Suppressor macrophage (primary cell): ENCODE measurements around the gene PRKAB2.
"Not testable (repeated sequence)": the region's sequence is repeated elsewhere in the genome, so short reads cannot be mapped to it uniquely, and the experiment has no call there.

ENCODE experiments used
- DNase-seq, 4 experiments: peaks; one replicate each; pipeline ENCODE4 v3.0.0-alpha.2; 2020 to 2022
- total RNA-seq, 17 experiments: gene quantifications; one replicate each; lab custom pipeline; 2026; ENCODE audit warnings: mixed read lengths in 6 of 17, inconsistent platforms in 3 of 17; lab: John Stamatoyannopoulos, UW

The PRKAB2 gene, protein sequence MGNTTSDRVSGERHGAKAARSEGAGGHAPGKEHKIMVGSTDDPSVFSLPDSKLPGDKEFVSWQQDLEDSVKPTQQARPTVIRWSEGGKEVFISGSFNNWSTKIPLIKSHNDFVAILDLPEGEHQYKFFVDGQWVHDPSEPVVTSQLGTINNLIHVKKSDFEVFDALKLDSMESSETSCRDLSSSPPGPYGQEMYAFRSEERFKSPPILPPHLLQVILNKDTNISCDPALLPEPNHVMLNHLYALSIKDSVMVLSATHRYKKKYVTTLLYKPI
- total RNA-seq, result 7.5 to 25.9 (median 17.7) reads per million in 17 experiments

DNA sequence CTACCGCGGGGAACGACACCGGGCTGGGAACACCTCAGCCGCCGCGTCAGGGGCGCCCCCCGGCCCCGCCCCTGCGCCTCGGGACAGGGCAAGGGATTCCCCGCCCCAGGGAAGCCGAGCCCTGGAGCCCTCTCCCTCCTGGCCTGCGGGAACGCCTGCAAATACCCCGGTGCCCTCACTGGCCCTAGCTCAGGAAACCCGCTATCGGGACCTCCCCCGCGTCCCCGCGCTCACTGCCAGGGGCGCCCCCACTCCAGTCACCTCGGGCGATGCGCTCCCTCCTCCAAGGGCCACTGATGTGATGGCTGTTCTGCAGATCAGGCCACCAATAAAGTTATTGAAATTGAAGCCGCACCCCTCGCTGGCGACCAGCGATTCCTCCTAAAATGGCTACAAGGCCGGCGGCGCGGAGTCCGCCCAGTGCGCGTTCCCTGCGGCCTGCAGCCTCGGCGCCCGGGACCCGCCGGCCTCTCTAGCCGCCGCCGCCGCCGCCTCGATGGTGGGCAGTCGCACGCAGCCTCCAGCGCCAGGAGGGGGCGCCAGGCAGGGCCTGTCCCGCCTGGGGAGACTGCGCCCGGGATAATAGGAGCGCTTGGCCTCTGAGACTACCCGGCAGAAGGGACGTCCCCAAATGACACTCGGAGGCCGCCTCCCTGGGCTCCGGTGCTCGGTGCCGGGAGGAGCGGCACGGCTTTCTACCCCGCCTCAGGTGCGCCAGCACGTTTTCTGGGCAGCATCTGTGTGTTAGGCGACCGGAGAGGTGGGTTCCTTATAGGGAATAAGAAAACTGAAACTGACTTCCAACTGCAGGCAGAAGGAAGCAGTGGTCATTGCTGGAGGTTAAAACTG lies at the start of gene PRKAB2:
TSS of gene PRKAB2 (minus strand) at position 303 of the 849 bp plus-strand sequence. CDS start 326 bp downstream, outside the sequence.
- peak; percentile 97 to 99 (median 98) for DNase-seq

DNA sequence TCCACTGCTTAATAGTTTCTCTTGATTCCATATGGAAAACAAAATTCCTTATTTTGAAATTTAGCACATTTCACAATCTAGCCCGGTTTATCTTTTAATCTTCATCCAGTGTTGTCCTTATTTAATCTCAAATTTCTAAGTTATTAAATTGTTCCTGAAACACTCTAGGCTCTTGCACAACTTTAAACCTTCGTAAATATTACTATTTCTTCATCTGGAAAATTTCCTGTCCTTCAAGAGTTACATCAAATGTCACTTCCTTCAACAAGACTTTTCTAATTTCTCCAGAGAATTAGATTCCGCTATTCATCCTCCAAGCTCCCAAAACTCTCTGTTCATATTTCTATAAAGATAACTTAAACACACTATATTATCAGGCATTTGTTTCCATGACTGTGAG lies 46.3 kb upstream of the PRKAB2 start:
- peak in 2 of 4 experiments; percentile 51 to 57 for DNase-seq

DNA sequence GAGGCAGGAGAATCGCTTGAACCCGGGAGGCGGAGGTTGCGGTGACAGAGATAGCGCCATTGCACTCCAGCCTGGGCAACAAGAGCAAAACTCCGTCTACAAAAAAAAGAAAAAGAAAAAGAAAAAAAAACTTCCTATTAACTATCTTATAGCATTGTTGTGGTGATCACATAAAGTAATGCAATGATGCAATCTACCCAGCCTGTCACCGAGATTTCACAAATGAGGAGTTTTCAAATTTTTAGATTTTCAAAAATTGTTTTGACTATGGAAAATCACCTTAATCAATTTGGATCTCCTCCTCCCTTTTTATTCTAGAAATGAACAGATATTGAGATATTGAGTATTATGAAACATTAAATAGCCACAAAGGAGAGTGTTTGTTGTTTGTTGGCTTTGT lies 44.9 kb upstream of the PRKAB2 start:
- DNase-seq, result peak in 2 of 4 experiments; percentile 20 to 23

DNA sequence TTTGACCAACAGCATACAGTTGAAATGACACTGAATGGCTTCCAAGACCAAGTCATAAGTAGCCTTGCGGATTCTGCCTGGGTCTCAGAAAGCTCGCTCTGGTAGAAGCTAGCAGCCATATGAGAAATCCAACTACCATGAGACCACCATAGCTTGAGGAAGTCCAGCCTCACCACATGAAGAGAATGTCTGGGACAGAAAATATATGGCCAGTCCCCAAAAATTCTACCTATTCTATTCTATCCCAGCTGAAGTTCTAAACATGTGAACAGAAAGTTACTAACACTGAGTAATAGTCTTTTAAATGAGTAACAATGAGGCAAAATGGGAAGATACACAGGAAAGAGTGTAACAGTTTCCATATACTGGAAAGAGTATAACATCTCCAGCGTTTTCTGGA lies 43.9 kb upstream of the PRKAB2 start:
- DNase-seq, result peak in 1 of 4 experiments; percentile 9

DNA sequence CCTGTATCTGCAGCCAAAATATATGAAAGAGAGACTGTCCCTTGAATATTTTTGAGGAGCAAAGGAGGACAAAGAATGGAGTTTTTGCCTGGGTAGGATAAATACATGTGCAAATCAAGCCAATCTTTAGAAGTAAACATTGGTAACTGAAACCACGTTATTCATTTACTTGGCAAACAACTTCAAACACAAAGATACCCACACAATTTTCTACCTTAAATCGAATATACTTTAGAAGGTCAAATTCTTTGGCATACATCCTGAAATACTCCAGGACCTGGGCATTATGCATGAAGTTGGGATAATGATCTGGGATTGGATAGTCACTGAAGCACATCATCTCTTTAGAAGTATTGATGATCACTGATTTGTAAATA lies 43.3 kb upstream of the PRKAB2 start:
- no peak for DNase-seq

DNA sequence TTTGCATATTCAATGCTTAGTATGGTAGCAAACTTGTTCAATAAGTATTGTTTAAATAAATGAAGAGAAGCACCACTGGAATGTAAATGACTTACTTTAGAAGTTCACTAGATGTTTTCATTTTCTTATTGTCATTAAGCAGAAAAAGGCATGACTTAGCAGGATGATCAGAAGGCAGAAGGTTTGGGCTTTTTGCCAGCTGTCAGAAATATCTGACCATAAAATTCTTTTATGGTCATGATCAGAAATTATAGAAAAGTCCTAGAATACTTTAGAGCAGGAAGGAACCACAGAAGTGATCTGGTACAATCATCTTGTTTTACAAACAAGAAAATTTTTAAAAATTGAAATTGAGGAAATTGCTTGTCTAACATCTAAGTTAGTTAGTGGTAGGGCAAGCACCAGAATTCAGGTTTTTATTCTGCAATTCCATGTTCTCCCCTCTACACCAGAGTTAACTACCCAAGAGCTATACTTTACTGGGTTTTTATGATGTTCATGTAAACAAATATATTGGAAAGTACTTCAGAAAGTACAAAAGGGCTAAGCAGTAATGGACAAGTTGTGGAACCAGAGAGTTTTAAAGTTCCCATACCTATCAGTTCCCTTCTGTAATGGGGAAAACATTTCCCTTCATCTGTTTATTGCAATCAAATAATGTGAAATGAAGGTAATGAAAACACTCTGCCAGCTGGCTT lies 42.7 kb upstream of the PRKAB2 start:
- DNase-seq, result no peak

DNA sequence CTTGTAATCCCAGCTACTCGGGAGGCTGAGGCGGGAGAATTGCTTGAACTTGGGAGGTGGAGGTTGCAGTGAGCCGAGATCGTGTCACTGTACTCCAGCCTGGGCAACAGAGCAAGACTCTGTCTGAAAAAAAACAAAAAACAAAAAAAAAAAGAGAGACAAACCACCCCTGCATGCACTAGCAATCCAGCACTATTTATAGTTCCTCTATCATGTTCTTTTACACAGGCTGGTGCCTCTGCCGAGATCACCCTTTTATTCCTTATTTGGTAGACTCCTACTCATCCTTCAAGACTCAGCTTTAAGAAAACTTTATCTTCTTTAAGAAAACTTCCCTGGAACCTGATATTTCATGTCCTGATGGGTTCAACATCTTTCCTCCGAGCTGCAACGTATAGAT lies 42.1 kb upstream of the PRKAB2 start:
- peak; percentile 15 to 47 (median 43) for DNase-seq

DNA sequence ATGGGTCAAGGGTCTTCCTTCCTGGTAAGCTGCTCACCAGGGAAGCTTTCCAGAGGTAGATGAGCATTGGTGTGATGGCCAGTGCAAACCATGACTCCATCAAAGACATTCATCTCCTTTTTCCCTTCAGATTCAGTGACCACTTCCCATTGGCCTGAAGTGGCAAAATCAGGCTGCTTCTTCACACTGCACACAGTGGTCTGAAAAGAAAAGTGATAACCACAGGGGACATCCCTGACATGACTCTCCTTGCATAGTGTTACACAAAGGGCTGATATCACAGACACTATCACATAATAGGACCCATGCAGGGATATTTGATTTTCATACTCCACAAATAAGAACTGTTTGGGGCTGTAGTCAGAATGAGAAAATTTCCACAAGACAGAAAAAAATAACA lies 41.0 kb upstream of the PRKAB2 start:
- no peak for DNase-seq

DNA sequence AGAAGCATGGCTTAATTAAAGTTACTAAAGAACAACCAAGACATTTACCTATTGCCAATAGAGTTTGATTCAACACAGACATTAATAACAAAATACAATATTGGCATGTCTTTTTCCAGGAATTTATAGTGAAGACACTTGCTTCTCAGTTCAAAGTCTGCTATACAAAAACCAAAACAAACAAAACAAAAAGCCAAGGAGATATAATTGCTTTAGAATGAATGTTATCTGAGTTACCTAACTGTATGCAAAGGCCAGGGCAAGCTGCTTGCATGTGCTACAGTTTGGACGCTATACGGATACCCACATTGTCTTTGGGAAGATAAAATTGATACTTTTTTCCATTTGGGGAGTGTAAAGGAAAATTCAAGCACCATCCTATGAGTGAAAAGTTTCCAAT lies 39.3 kb upstream of the PRKAB2 start:
- DNase-seq, result no peak

DNA sequence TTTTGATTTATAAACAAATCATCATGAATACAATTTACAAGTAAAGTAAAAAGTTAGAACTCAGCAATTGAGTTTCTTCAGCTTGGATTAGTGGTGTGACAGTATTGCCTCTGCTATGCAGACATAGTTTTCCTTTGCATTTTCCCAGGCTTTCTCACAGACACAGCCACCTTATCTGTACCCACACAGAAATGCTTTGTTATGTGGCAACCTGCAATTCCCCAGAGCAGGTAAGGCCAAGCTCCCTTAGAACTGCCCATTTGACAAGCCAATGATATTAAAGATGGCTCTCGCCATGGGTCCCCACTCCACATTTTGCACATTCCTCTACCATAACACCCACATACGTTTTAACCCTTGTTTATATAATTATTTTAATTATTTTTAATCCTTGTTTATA lies 38.7 kb upstream of the PRKAB2 start:
- DNase-seq, result no peak

DNA sequence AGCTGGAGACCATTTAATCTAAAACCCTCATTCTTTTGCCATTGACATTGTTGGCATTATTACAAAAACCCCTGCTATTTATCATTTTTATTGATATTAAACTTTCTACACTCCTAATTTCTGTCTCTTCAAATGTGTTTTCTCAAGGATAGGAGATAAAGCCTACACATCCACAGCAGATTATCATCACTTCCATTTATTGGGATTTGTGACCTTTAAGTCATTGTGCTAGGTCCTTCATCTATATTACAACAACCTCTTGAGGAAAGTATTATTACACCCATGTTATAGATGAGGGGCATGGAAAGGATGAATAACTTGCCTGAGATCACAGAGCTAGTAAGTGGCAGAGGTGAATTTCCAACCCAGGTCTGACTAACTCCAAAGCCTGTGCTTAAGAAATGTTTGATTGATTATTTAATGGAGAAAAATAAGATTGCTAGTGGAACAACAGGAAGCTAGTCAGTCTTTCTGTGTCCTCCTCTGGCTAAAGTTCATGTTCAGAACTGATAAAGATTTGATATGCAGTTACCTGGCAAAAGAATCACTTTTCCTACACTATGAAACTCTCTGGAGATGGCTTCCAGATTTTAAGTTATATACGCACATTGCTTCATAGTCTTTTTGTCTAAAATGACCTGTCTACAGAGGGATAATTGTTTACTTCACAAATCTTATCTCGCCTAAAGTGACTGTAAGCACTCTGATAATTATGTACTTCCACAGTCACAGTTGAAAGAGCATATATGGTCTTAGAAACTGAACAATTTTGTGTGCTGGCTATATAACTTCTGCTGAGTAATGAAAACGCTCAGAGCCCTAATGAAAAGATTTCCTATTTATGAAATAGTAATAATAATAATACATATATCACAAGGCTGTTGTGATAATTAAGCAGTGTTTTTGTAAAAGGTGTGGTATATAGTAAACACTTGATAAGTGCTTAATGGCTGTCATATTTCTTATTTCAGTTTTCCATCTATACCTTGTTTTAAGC lies 37.9 kb upstream of the PRKAB2 start:
- DNase-seq, result no peak

DNA sequence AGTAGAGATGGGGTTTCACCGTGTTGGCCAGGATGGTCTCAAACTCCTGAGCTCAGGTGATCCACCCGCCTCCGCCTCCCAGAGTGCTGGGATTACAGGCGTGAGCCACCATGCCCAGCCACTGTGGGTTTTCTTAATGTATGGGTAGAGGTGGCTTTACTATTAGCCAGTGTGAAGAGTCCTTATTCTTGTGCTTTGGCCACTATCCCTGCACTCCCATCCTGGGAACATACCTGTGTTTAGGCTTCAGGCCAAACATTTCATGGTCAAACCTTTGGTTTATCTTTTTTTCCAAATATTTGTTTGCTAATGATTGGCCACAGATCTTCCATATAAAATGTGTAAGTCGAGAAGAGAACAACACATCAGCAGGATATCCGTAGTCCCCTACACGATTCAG lies 36.3 kb upstream of the PRKAB2 start:
- DNase-seq, result no peak

DNA sequence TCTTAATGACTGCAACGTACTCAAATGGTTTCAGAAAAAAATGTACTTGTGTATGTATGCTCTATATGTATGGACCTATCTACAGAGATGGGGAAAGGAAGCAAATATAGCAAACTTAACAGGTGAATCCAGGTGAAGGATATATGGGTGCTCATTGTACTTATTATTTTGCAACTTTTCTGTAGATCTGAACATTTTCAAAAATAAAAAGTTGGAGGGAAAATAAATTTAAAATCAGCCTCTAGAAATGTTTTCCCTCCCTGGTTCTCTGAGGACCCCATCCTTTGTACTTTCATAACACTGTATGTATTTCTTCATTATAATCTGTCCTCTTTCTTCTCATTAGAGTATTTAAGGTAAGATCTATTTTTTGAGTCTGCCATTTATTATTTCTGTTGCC lies 34.9 kb upstream of the PRKAB2 start:
- no peak for DNase-seq

DNA sequence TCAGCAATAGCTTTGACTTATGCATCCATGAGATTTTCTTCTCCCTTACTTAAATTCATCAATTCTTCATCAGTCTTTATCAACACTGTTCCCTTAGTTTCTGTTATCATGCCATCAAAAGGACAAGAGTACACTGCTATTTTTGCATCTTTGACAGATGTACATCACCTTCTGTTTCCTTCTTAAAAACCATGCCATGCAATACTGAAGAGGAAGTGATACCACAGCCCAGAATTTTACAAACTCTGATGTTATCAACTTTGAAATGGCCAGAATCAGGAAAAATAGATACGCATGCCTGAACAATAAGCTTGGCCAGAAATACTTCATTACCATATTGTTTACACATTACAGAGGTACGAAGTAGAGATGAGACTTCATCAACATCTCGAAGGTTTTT lies 31.8 kb upstream of the PRKAB2 start:
- peak in 2 of 4 experiments; percentile 11 to 31 for DNase-seq

DNA sequence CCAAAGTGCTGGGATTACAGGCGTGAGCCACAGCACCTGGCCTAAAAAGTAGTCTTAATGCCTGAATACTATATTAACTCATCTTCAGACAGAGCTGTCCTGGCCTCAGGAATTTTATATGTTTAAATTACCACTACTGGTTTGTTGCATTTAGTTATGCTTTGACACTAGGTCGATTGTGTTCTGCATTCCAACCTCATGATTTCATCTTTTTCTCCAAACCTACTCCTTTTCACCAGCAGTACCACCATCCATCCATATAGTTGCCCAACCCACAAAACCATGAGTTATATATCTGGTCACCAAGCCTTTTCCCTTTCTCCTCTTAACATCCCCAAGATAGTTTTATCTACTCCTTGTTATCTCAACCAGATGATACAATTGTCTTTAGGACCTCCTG lies 30.3 kb upstream of the PRKAB2 start:
- DNase-seq, result no peak

DNA sequence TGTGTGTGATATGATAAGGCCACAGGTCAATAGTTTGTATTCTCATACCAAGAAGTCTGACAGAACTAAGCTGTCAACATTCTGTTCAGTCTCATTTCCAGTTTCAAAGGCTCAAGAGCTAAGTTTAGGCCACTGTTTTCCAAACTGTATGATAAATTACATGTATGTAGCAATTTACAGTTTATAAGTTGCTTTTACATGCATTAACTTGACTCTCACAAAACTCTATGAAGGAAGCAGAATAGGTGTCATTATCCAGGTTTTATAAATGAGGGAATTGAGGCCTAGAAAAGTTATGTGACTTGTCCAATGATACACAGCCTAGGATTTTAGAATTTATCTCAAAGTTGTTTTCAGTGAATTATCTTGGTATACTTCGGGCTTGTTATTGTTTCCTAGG lies 29.5 kb upstream of the PRKAB2 start:
- no peak for DNase-seq

DNA sequence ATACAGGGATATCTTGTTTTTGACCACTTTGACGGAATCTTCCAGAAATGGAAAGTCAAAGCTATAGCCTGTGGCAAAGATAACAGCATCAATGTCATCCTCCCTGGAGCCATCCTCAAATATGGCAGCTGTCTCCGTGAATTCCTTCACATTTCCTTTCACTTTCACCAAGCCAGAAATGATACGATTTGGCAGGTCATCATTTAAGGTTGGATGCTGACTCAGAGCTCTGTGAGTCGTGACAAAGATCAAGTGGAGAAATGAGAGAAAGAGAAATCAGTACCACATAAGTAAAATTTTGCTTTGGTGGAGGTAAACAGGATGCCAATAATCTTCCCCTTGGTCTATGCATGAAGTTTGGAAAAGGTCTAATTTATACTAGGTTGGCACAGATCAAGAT lies 29.0 kb upstream of the PRKAB2 start:
- DNase-seq, result no peak

DNA sequence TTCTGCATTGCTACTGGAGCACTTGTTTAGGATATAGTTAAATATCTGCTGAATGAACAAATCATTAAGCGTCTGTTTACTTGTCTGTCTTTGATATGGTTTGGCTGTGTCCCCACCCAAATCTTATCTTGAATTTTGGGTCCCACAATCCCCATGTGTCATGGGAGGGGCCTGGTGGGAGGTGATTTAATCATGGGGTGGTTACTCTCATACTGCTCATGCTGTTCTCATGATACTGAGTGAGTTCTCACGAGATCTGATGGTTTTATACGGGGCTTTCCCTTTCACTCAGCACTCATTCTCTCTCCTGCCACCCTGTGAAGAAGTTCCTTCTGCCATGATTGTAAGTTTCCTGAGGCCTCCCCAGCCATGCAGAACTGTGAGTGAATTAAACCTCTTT lies 25.1 kb upstream of the PRKAB2 start:
- not testable (repeated sequence) for DNase-seq

DNA sequence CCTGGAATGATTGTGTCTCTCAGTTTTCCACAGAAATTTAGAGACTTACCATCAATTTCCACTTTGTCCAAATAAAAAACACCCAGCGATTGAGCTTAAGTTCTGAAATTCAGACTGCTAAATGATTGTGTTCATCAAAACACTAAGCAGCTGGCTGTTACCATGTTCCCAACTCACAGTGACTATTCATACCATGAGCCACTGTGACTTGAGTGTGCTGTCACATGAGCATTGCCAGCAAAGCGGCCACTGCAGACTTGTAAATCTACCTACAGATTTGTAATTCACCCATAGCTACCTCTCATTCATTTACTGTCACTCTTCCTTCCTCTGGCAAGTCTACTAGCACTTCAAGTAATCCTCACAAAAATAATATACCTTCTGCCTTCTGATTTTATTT lies 17.2 kb upstream of the PRKAB2 start:
- no peak for DNase-seq

DNA sequence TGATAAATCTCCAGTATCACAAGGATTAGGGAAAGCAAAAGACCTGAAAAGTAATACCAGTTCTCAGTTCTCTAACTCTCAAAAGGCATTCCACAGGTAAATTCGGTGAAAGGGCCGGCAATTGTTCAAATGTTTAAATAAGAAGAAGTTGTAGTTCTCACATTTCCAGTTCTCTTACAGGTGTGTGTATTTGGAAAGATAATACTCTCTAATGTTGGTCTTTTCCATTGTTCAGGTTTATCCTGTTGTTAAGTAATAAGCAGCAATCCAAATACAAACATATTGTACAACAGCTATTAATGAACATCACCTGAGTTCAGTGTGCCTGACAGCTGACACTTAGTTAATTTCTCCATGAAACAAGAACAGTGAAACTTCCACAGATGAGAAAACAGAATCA lies 13.2 kb upstream of the PRKAB2 start:
- DNase-seq, result no peak

DNA sequence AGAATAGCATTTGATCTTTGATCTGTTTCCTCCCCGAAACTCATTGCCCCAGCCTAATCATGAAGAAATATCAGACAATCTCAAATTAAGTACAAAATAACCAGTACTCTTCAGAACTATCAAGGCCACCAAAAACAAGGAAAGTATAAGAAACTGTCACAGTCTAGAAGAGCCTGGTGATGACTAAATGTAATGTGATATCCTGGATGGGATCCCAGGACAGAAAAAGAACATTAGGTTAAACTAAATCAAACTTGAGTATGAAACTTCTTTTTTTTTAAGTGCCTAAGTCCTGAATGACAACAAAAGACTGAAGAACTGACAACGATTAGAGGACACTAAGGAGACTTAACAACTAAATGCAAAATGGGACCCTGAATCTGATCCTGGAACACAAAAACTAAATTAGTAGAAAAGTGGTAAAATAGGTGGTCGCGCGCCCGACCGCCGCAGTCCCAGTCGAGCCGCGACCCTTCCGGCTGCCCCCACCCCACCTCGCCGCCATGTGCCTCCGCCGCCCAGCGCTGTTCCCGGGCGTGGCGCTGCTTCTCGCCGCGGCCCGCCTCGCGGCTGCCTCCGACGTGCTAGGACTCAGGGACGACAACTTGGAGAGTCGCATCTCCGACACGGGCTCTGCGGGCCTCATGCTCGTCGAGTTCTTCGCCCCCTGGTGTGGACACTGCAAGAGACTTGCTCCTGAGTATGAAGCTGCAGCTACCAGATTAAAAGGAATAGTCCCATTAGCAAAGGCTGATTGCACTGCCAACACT lies 5.5 kb upstream of the PRKAB2 start:
- DNase-seq, result peak in 2 of 4 experiments; percentile 5 to 32
